Spinal cord (tissue), 10 donors: ENCODE data around the gene CBFB. TPM values are rescaled to one million over a fixed set of nuclear protein-coding genes. Genes with fewer than 3 reads are reported as not detected.

Source experiments
- DNase-seq, 6 donors: peaks; one replicate each; pipeline versions ENCODE4 v3.0.0 to v3.0.0-alpha.2; 2013 to 2015; ENCODE audit warnings: low spot score in 6 of 6, low read depth in 4 of 6
- H3K27ac ChIP-seq: one replicate; pipeline ENCODE4 v1.5.1; 2013; ENCODE audit warnings: low read depth, low read length, control low read depth
- H3K27me3 ChIP-seq: one replicate; pipeline ENCODE4 v1.6.1; 2013; ENCODE audit warnings: low read length; ENCODE audit not compliant: control insufficient read depth, insufficient read depth
- H3K36me3 ChIP-seq: one replicate; pipeline ENCODE4 v1.6.1; 2013; ENCODE audit warnings: low read length; ENCODE audit not compliant: control insufficient read depth, insufficient read depth
- H3K4me1 ChIP-seq: one replicate; pipeline ENCODE4 v1.6.1; 2013; ENCODE audit warnings: low read length; ENCODE audit not compliant: control insufficient read depth, insufficient read depth
- H3K4me3 ChIP-seq: one replicate; pipeline ENCODE4 v1.5.1; 2013; ENCODE audit warnings: low read depth, low read length, control low read depth
- H3K9me3 ChIP-seq: one replicate; pipeline ENCODE4 v1.6.1; 2013; ENCODE audit warnings: low read length; ENCODE audit not compliant: control insufficient read depth, insufficient read depth
- WGBS: methylation state at CpG from one replicate; pipeline ENCODE4 v1.1.5; 2013; ENCODE audit warnings: missing lambda C conversion rate; ENCODE audit not compliant: insufficient coverage; 5-methylcytosine and 5-hydroxymethylcytosine counted together
- polyA plus RNA-seq, 2 donors: library from polyadenylated mRNA; unstranded; fragments of 120-200 nt; gene quantifications; one replicate each; pipeline ENCODE4 v1.2.1, GENCODE V29; 2013; ENCODE audit not compliant: insufficient read length in 2 of 2
- total RNA-seq, 2 donors: library from RNA; depleted of rRNA in 1 of 2; stranded (reverse); fragments of 120-200 nt in 1 of 2; fragments of >200 nt in 1 of 2; gene quantifications; one replicate each; pipeline versions ENCODE4 v1.2.3 to v1.2.4, GENCODE V29; 2013 to 2014
- donor health status: healthy.

CBFB gene
- total and polyA plus RNA-seq, 4 donors: 36.1 to 59.4 (median 42.0) TPM

GRCh38 chr16:67055712-67056487 is 27.0 kb downstream of the CBFB start:
- no peaks in the 10 kb centered on the region for H3K4me1 ChIP-seq
- no peak overlapping the region for H3K4me3 ChIP-seq
- WGBS: 90% methylated on average over 2 of the region's 4 CpGs
- H3K27ac ChIP-seq: no peak overlapping the region
- H3K36me3 ChIP-seq: peaks cover 7% of the 10 kb centered on the region
- H3K27me3 ChIP-seq: no peaks in the 10 kb centered on the region
- H3K9me3 ChIP-seq: no peaks in the 10 kb centered on the region
- DNase-seq: no peak

GRCh38 chr16:67063008-67063407 is 34.1 kb downstream of the CBFB start:
- WGBS: 80% methylated on average over 1 of the region's 2 CpGs
- Histone ChIP-seq H3K27ac (no peak overlapping the region), H3K9me3 (no peaks in the 10 kb centered on the region), H3K36me3 (peaks cover 6% of the 10 kb centered on the region), H3K27me3 (no peaks in the 10 kb centered on the region), H3K4me1 (no peaks in the 10 kb centered on the region), H3K4me3 (no peak overlapping the region)
- DNase-seq: no peak

GRCh38 chr16:67068212-67068753 is 39.3 kb downstream of the CBFB start:
- DNase-seq: no peak
- H3K4me3 ChIP-seq: no peak overlapping the region
- H3K27me3 ChIP-seq: no peaks in the 10 kb centered on the region
- no peak overlapping the region for H3K27ac ChIP-seq
- no peaks in the 10 kb centered on the region for H3K4me1 ChIP-seq
- 100% methylated on average over 1 of the region's 2 CpGs for WGBS
- H3K9me3 ChIP-seq: no peaks in the 10 kb centered on the region
- peaks cover 11% of the 10 kb centered on the region for H3K36me3 ChIP-seq

GRCh38 chr16:67071476-67072048 is 42.6 kb downstream of the CBFB start:
- no peaks in the 10 kb centered on the region for H3K27me3 ChIP-seq
- H3K4me1 ChIP-seq: no peaks in the 10 kb centered on the region
- WGBS: 80% methylated on average over 2 of the region's 4 CpGs
- no peaks in the 10 kb centered on the region for H3K9me3 ChIP-seq
- DNase-seq: peak in 1 of 6 donors; percentile 33
- H3K27ac ChIP-seq: no peak overlapping the region
- H3K36me3 ChIP-seq: peaks cover 16% of the 10 kb centered on the region
- H3K4me3 ChIP-seq: no peak overlapping the region

- no peaks in the 10 kb centered on the region for H3K9me3 ChIP-seq
- peaks cover 10% of the 10 kb centered on the region for H3K36me3 ChIP-seq
- no peak overlapping the region for H3K27ac ChIP-seq
- H3K27me3 ChIP-seq: no peaks in the 10 kb centered on the region
- no peak overlapping the region for H3K4me3 ChIP-seq
- WGBS: no CpG with 5 or more reads among the region's 2 CpGs
- H3K4me1 ChIP-seq: no peaks in the 10 kb centered on the region
- DNase-seq: peak in 1 of 6 donors; percentile 15
Measured at GRCh38 chr16:67075331-67075730, 46.4 kb downstream of the CBFB start.

- H3K4me1 ChIP-seq: no peaks in the 10 kb centered on the region
- 83% methylated on average over 2 of the region's 4 CpGs for WGBS
- H3K27me3 ChIP-seq: no peaks in the 10 kb centered on the region
- no peak overlapping the region for H3K4me3 ChIP-seq
- no peak overlapping the region for H3K27ac ChIP-seq
- H3K36me3 ChIP-seq: peaks cover 5% of the 10 kb centered on the region
- no peak for DNase-seq
- no peaks in the 10 kb centered on the region for H3K9me3 ChIP-seq
Measured at GRCh38 chr16:67077871-67078270, 48.9 kb downstream of the CBFB start.

GRCh38 chr16:67082100-67082499 is 53.2 kb downstream of the CBFB start:
- DNase-seq: no peak
- H3K4me3 ChIP-seq: no peak overlapping the region
- no CpG with 5 or more reads among the region's 6 CpGs for WGBS

GRCh38 chr16:67082891-67083290 is 53.9 kb downstream of the CBFB start:
- Histone ChIP-seq H3K4me3 (no peak overlapping the region), H3K36me3 (no peaks in the 10 kb centered on the region), H3K27me3 (no peaks in the 10 kb centered on the region), H3K4me1 (no peaks in the 10 kb centered on the region), H3K9me3 (no peaks in the 10 kb centered on the region), H3K27ac (no peak overlapping the region)
- DNase-seq: no peak
- WGBS: no CpG with 5 or more reads among the region's 1 CpG

More at GRCh38 chr16:67082100-67082499, 53.2 kb downstream of the CBFB start:
- Histone ChIP-seq H3K9me3 (no peaks in the 10 kb centered on the region), H3K27me3 (no peaks in the 10 kb centered on the region), H3K36me3 (no peaks in the 10 kb centered on the region), H3K4me1 (no peaks in the 10 kb centered on the region), H3K27ac (no peak overlapping the region)

- Histone ChIP-seq H3K4me3 (no peak overlapping the region), H3K27ac (no peak overlapping the region), H3K9me3 (no peaks in the 10 kb centered on the region), H3K4me1 (no peaks in the 10 kb centered on the region), H3K36me3 (no peaks in the 10 kb centered on the region), H3K27me3 (no peaks in the 10 kb centered on the region)
- no peak for DNase-seq
- no CpG with 5 or more reads among the region's 4 CpGs for WGBS
Measured at GRCh38 chr16:67084345-67085028, 55.5 kb downstream of the CBFB start.
